ENCODE data around the gene TBC1D22A.

The TBC1D22A gene

DNA sequence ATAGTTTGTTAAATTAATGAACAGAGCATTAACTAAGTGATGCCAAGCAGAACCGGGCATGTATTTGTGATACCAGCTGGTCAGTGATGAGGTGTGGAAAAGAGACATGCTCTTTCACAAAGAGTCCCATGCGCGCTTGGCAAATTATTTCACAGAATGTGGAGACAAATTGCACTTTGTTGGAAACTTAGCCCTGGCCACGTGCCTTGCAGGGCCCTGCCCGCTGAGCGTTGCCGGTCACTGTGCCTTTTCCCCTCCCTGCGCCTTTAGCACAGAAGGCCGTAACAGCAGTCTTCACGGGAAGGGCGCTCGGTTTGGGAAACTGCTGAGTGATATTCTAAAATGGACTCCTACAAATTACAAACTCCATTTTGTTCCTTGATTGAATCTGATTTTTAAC lies 235.9 kb downstream of the TBC1D22A start:
- no peak overlapping the region for H2AK5ac ChIP-seq (ENCODE audit: low read length)
- no peaks in the 10 kb centered on the region for H3K27me3 ChIP-seq (ENCODE audit: insufficient read depth, low read length, poor library complexity)
- no peak overlapping the region for H4K8ac ChIP-seq (ENCODE audit: low read depth, low read length)
- no peak overlapping the region for H4K5ac ChIP-seq (ENCODE audit: low read length)
- H3K23ac ChIP-seq (ENCODE audit: low read length) = no peak overlapping the region
- no peak overlapping the region for H3K27ac ChIP-seq (ENCODE audit: low read depth, low read length)
- no peak overlapping the region for H3K18ac ChIP-seq (ENCODE audit: low read length)
- H3K4me2 ChIP-seq (ENCODE audit: low read length) = no peak overlapping the region
- H3K56ac ChIP-seq (ENCODE audit: low read length) = no peak overlapping the region
- H2BK15ac ChIP-seq (replicated peaks; ENCODE audit: low read depth) = no peak overlapping the region
- DNase-seq = no peak
- H3K9ac ChIP-seq (ENCODE audit: low read length) = no peak overlapping the region
- no peak overlapping the region for H2BK5ac ChIP-seq (ENCODE audit: low read length)
- no peaks in the 10 kb centered on the region for H3K79me1 ChIP-seq (ENCODE audit: low read length)
- H3K4me1 ChIP-seq (ENCODE audit: control insufficient read depth, low read depth, low read length) = no peaks in the 10 kb centered on the region
- no peak overlapping the region for H2BK120ac ChIP-seq (ENCODE audit: low read depth, low read length)
- no peaks in the 10 kb centered on the region for H3K79me2 ChIP-seq (ENCODE audit: control insufficient read depth, insufficient read depth, low read length)
- no peak overlapping the region for H3K4me3 ChIP-seq (ENCODE audit: low read length)
- no CpG with 5 or more reads among the region's 12 CpGs for WGBS (ENCODE audit: extremely low coverage, insufficient coverage, low lambda C conversion rate)
- no peak overlapping the region for H3K4ac ChIP-seq (ENCODE audit: low read depth, low read length)
- H3K36me3 ChIP-seq (ENCODE audit: control insufficient read depth, insufficient read depth, low read length) = no peaks in the 10 kb centered on the region

DNA sequence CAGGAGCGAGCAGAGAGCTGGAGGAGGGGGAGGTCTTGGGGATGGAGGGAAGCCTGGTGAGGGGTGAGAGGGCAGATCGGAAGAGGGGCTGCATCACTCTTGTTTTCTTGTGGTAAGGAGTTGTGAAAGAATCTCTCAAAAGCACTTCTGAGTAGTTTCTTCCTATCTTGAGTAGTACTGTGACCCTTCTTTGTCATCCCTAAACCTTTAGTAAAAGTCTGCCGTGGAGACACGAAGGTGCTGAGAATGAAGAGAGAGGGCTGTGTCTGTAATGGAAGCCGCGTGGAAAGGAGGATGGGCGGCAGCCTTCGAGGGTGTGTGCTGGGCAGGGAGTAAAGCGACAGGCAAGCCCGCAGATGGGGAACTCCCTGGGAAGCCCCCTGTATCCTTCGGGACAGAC lies 237.8 kb downstream of the TBC1D22A start:
- WGBS (ENCODE audit: extremely low coverage, insufficient coverage, low lambda C conversion rate) = no CpG with 5 or more reads among the region's 11 CpGs
- H3K23ac ChIP-seq (ENCODE audit: low read length) = no peak overlapping the region
- H3K4me2 ChIP-seq (ENCODE audit: low read length) = no peak overlapping the region
- no peak overlapping the region for H2BK120ac ChIP-seq (ENCODE audit: low read depth, low read length)
- no peak overlapping the region for H3K4me3 ChIP-seq (ENCODE audit: low read length)
- no peak for DNase-seq
- H3K27me3 ChIP-seq (ENCODE audit: insufficient read depth, low read length, poor library complexity) = no peaks in the 10 kb centered on the region
- H4K8ac ChIP-seq (ENCODE audit: low read depth, low read length) = no peak overlapping the region
- no peak overlapping the region for H2BK5ac ChIP-seq (ENCODE audit: low read length)
- no peaks in the 10 kb centered on the region for H3K79me2 ChIP-seq (ENCODE audit: control insufficient read depth, insufficient read depth, low read length)
- H3K4me1 ChIP-seq (ENCODE audit: control insufficient read depth, low read depth, low read length) = no peaks in the 10 kb centered on the region
- no peak overlapping the region for H3K9ac ChIP-seq (ENCODE audit: low read length)
- H2BK15ac ChIP-seq (replicated peaks; ENCODE audit: low read depth) = no peak overlapping the region
- no peak overlapping the region for H4K5ac ChIP-seq (ENCODE audit: low read length)
- H3K79me1 ChIP-seq (ENCODE audit: low read length) = no peaks in the 10 kb centered on the region
- H3K4ac ChIP-seq (ENCODE audit: low read depth, low read length) = no peak overlapping the region
- no peak overlapping the region for H3K18ac ChIP-seq (ENCODE audit: low read length)
- H2AK5ac ChIP-seq (ENCODE audit: low read length) = no peak overlapping the region
- H3K56ac ChIP-seq (ENCODE audit: low read length) = no peak overlapping the region
- no peaks in the 10 kb centered on the region for H3K36me3 ChIP-seq (ENCODE audit: control insufficient read depth, insufficient read depth, low read length)
- H3K27ac ChIP-seq (ENCODE audit: low read depth, low read length) = no peak overlapping the region

DNA sequence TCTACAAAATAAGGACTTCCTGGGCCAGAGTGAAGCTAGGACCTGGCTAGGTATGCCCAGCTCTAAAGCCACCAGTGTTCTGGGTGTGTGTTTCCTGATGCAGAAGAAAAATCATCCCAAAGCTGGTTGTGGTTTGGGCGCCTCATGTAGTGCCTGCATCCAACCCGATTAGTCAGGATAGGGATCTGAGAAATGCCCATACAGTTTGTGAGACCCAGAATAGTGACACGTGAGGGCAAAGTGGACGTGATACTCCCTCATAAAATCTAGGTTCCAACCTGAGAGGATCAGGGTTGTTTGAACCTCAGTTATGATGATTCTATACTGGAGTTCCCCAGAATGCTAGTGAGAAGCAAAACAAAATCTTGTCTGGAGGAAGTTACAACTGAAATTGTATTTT lies 238.4 kb downstream of the TBC1D22A start:
- DNase-seq = no peak
- Histone ChIP-seq H2AK5ac (ENCODE audit: low read length) (no peak overlapping the region), H3K18ac (ENCODE audit: low read length) (no peak overlapping the region)

DNA sequence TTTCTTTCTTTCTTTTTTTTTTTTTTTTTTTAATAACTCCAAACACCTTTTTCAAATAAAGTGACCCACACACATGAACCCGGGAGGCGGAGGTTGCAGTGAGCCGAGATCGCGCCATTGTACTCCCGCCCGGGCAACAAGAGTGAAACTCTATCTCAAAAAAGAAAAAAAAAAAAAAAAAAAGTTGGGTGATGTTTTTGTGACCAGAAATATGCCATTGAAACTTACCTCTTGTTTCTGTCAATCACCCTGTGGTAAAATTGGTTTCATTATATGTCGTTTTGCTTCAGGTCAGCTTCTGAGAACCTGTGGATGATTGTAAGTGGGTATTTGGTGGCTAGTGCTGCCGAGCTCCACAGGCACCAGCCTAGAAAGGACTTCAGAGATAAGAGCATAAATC lies 238.8 kb downstream of the TBC1D22A start:
- Histone ChIP-seq H3K36me3 (ENCODE audit: control insufficient read depth, insufficient read depth, low read length) (no peaks in the 10 kb centered on the region), H4K8ac (ENCODE audit: low read depth, low read length) (no peak overlapping the region), H2BK15ac (replicated peaks; ENCODE audit: low read depth) (no peak overlapping the region), H2BK5ac (ENCODE audit: low read length) (no peak overlapping the region), H3K4me2 (ENCODE audit: low read length) (no peak overlapping the region), H2AK5ac (ENCODE audit: low read length) (no peak overlapping the region), H3K4me3 (ENCODE audit: low read length) (no peak overlapping the region), H3K4ac (ENCODE audit: low read depth, low read length) (no peak overlapping the region), H3K56ac (ENCODE audit: low read length) (no peak overlapping the region), H3K27ac (ENCODE audit: low read depth, low read length) (no peak overlapping the region), H3K79me2 (ENCODE audit: control insufficient read depth, insufficient read depth, low read length) (no peaks in the 10 kb centered on the region), H3K27me3 (ENCODE audit: insufficient read depth, low read length, poor library complexity) (no peaks in the 10 kb centered on the region), H3K9ac (ENCODE audit: low read length) (no peak overlapping the region), H4K5ac (ENCODE audit: low read length) (no peak overlapping the region), H3K18ac (ENCODE audit: low read length) (no peak overlapping the region), H3K23ac (ENCODE audit: low read length) (no peak overlapping the region), H2BK120ac (ENCODE audit: low read depth, low read length) (no peak overlapping the region), H3K4me1 (ENCODE audit: control insufficient read depth, low read depth, low read length) (no peaks in the 10 kb centered on the region), H3K79me1 (ENCODE audit: low read length) (no peaks in the 10 kb centered on the region)
- DNase-seq = no peak
- no CpG with 5 or more reads among the region's 9 CpGs for WGBS (ENCODE audit: extremely low coverage, insufficient coverage, low lambda C conversion rate)

More for the DNA sequence above, 238.4 kb downstream of the TBC1D22A start:
- Histone ChIP-seq H3K79me1 (ENCODE audit: low read length) (no peaks in the 10 kb centered on the region), H2BK5ac (ENCODE audit: low read length) (no peak overlapping the region), H3K23ac (ENCODE audit: low read length) (no peak overlapping the region), H3K27ac (ENCODE audit: low read depth, low read length) (no peak overlapping the region), H3K4ac (ENCODE audit: low read depth, low read length) (no peak overlapping the region), H3K4me2 (ENCODE audit: low read length) (no peak overlapping the region), H4K5ac (ENCODE audit: low read length) (no peak overlapping the region), H3K27me3 (ENCODE audit: insufficient read depth, low read length, poor library complexity) (no peaks in the 10 kb centered on the region), H3K36me3 (ENCODE audit: control insufficient read depth, insufficient read depth, low read length) (no peaks in the 10 kb centered on the region), H2BK120ac (ENCODE audit: low read depth, low read length) (no peak overlapping the region), H3K9ac (ENCODE audit: low read length) (no peak overlapping the region), H2BK15ac (replicated peaks; ENCODE audit: low read depth) (no peak overlapping the region), H3K79me2 (ENCODE audit: control insufficient read depth, insufficient read depth, low read length) (no peaks in the 10 kb centered on the region), H3K56ac (ENCODE audit: low read length) (no peak overlapping the region), H3K4me3 (ENCODE audit: low read length) (no peak overlapping the region), H3K4me1 (ENCODE audit: control insufficient read depth, low read depth, low read length) (no peaks in the 10 kb centered on the region), H4K8ac (ENCODE audit: low read depth, low read length) (no peak overlapping the region)
- WGBS (ENCODE audit: extremely low coverage, insufficient coverage, low lambda C conversion rate) = no CpG with 5 or more reads among the region's 4 CpGs

DNA sequence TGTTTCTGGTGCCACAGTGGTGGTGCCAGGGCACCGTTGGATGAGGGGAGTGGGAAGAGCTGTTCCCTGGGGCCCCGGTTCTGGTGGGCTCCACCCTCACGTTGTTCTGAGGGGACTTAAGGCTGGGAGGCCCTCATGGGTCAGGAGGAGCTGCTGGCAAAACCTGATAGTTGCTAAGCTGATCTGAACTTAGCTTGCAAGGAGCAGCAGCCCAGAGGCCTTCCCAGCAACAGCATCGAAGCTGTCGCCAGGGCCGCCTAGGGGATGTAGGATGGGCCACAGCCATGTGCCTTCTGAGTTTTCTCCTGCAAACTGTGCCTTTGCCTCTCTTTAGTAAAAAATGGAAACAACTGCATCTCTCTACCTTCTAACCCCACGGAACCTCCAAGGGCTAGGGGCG lies 240.2 kb downstream of the TBC1D22A start:
- Histone ChIP-seq H2BK120ac (ENCODE audit: low read depth, low read length) (no peak overlapping the region), H4K5ac (ENCODE audit: low read length) (no peak overlapping the region), H3K27ac (ENCODE audit: low read depth, low read length) (no peak overlapping the region), H3K23ac (ENCODE audit: low read length) (no peak overlapping the region), H2AK5ac (ENCODE audit: low read length) (no peak overlapping the region), H3K36me3 (ENCODE audit: control insufficient read depth, insufficient read depth, low read length) (no peaks in the 10 kb centered on the region), H3K4me1 (ENCODE audit: control insufficient read depth, low read depth, low read length) (no peaks in the 10 kb centered on the region), H3K79me2 (ENCODE audit: control insufficient read depth, insufficient read depth, low read length) (no peaks in the 10 kb centered on the region), H3K18ac (ENCODE audit: low read length) (no peak overlapping the region), H3K56ac (ENCODE audit: low read length) (no peak overlapping the region), H2BK5ac (ENCODE audit: low read length) (no peak overlapping the region), H3K79me1 (ENCODE audit: low read length) (no peaks in the 10 kb centered on the region), H4K8ac (ENCODE audit: low read depth, low read length) (no peak overlapping the region), H3K4me2 (ENCODE audit: low read length) (no peak overlapping the region), H3K27me3 (ENCODE audit: insufficient read depth, low read length, poor library complexity) (no peaks in the 10 kb centered on the region), H3K4ac (ENCODE audit: low read depth, low read length) (no peak overlapping the region), H3K4me3 (ENCODE audit: low read length) (no peak overlapping the region), H2BK15ac (replicated peaks; ENCODE audit: low read depth) (no peak overlapping the region), H3K9ac (ENCODE audit: low read length) (no peak overlapping the region)
- WGBS (ENCODE audit: extremely low coverage, insufficient coverage, low lambda C conversion rate) = no CpG with 5 or more reads among the region's 8 CpGs
- no peak for DNase-seq

DNA sequence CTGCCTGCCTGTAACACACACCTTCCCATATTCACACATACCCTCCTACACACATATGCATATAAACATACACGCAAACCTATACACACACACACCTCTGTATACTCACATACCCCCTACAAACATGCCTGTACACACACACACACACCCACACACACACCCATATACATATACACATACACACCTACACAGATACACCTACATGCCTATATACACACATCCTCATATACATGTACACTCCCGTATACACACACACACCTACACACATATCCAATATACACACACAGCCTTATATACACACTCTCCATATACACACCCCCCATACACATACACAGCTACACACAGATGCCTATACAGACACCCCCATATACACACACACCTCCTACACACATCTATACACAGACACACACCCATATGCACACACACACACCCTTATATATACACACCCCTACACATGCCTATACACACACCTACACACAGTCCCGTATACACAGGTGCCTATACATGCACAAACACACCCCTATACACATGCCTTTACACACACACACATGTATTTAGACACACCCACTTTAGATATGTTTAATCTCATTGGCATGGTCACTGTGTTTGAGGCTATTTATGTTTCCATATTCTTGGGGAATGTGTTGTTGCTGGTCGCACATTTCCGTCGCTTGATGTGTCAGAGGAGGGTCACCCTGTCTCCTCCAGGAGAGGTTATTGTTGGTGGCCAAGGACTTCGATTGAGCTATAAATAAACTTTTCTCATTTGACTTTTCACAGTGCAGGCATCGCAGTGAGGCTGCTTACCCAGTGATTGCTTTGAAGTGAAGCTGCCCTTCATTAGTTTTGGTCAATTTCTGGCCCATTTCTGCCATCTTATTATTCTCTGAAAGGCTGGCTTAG lies 243.3 kb downstream of the TBC1D22A start:
- Histone ChIP-seq H2BK15ac (replicated peaks; ENCODE audit: low read depth) (no peak overlapping the region), H2BK120ac (ENCODE audit: low read depth, low read length) (no peak overlapping the region), H3K23ac (ENCODE audit: low read length) (no peak overlapping the region), H3K18ac (ENCODE audit: low read length) (no peak overlapping the region), H3K4me3 (ENCODE audit: low read length) (no peak overlapping the region), H3K79me1 (ENCODE audit: low read length) (no peaks in the 10 kb centered on the region), H3K56ac (ENCODE audit: low read length) (no peak overlapping the region), H2BK5ac (ENCODE audit: low read length) (no peak overlapping the region), H2AK5ac (ENCODE audit: low read length) (no peak overlapping the region), H3K9ac (ENCODE audit: low read length) (no peak overlapping the region), H3K36me3 (ENCODE audit: control insufficient read depth, insufficient read depth, low read length) (no peaks in the 10 kb centered on the region), H3K4ac (ENCODE audit: low read depth, low read length) (no peak overlapping the region), H3K4me1 (ENCODE audit: control insufficient read depth, low read depth, low read length) (no peaks in the 10 kb centered on the region), H4K8ac (ENCODE audit: low read depth, low read length) (no peak overlapping the region), H3K27me3 (ENCODE audit: insufficient read depth, low read length, poor library complexity) (no peaks in the 10 kb centered on the region), H4K5ac (ENCODE audit: low read length) (no peak overlapping the region), H3K27ac (ENCODE audit: low read depth, low read length) (no peak overlapping the region), H3K4me2 (ENCODE audit: low read length) (no peak overlapping the region), H3K79me2 (ENCODE audit: control insufficient read depth, insufficient read depth, low read length) (no peaks in the 10 kb centered on the region)
- WGBS (ENCODE audit: extremely low coverage, insufficient coverage, low lambda C conversion rate) = 100% methylated on average over 2 of the region's 8 CpGs
- no peak for DNase-seq

All from mesendoderm (in vitro differentiated cells).